Panc1 (cell line): Measurements from ENCODE around the gene ATG9A. TPM values are rescaled to one million over a fixed set of nuclear protein-coding genes. Genes with fewer than 3 reads are reported as not detected.

ENCODE experiments used
- ATAC-seq: fragments of 200-7000 bp; cut with Tn5 transposase; 2 replicates; pipeline ENCODE4 v1.9.1; 2020; ENCODE audit warnings: mild to moderate bottlenecking, moderate library complexity
- BruUV-seq: library from RNA; stranded (reverse); fragments of 400-500 nt; replicated peaks from 2 replicates; lab custom pipeline; 2021; lab: Mats Ljungman, UMichigan
- CTCF ChIA-PET: fragments of 300-600 bp; sonication (Branson Sonifier 250); formaldehyde crosslinking; loops from one replicate; lab custom pipeline; 2022; ENCODE audit warnings: antibody characterized with exemption; lab: Charles Lee
- POLR2A ChIA-PET: fragments of 300-600 bp; sonication (Branson Sonifier 250); formaldehyde crosslinking; loops from one replicate; lab custom pipeline; 2022; ENCODE audit warnings: antibody characterized with exemption; lab: Charles Lee
- DNase-seq: peaks from one replicate; pipeline ENCODE4 v3.0.0-alpha.2; 2010; ENCODE audit warnings: low read depth, low spot score
- H3K27ac ChIP-seq: 2 replicates; pipeline ENCODE4 v1.5.1; 2011; ENCODE audit warnings: mild to moderate bottlenecking, low read length, inconsistent platforms
- H3K27me3 ChIP-seq: fragments of 200-500 bp; sonication (Bioruptor generic); 2 replicates; pipeline ENCODE4 v1.6.0; 2014; ENCODE audit warnings: low read length, inconsistent platforms; ENCODE audit not compliant: control insufficient read depth, insufficient read depth
- H3K36me3 ChIP-seq: fragments of 200-500 bp; sonication (Bioruptor generic); 2 replicates; pipeline ENCODE4 v1.5.1; 2014; ENCODE audit warnings: inconsistent platforms, mild to moderate bottlenecking, low read length, moderate library complexity; ENCODE audit not compliant: control insufficient read depth, insufficient read depth
- H3K4me1 ChIP-seq: 2 replicates; pipeline ENCODE4 v1.5.1; 2011; ENCODE audit warnings: inconsistent platforms, mild to moderate bottlenecking, low read length, moderate library complexity; ENCODE audit not compliant: control insufficient read depth, insufficient read depth
- H3K4me3 ChIP-seq, 2 experiments: 2 replicates each; pipeline ENCODE4 v1.5.1; 2011 to 2012; ENCODE audit warnings: low read depth in 2 of 2, low read length in 2 of 2, mild to moderate bottlenecking in 2 of 2, inconsistent platforms in 1 of 2, moderate library complexity in 1 of 2
- H3K9me3 ChIP-seq: fragments of 200-500 bp; sonication (Bioruptor generic); 2 replicates; pipeline ENCODE4 v1.5.1; 2014; ENCODE audit warnings: low read depth, mild to moderate bottlenecking, inconsistent platforms, low read length, moderate library complexity; ENCODE audit not compliant: control insufficient read depth, insufficient read depth
- CTCF ChIP-seq: fragments of 450-650 bp; IDR thresholded peaks from 2 replicates; pipeline ENCODE4 v1.5.1; 2017; ENCODE audit warnings: mild to moderate bottlenecking
- POLR2AphosphoS5 ChIP-seq: IDR thresholded peaks from 2 replicates; pipeline ENCODE4 v1.6.1; 2012; ENCODE audit warnings: mild to moderate bottlenecking, low read depth, low read length, moderate library complexity
- REST ChIP-seq, 2 experiments: IDR thresholded peaks; 2 replicates each; pipeline ENCODE4 v1.6.1; 2011 to 2012; ENCODE audit warnings: low read depth in 2 of 2, control low read depth in 1 of 2, low read length in 1 of 2, mild to moderate bottlenecking in 1 of 2, moderate library complexity in 1 of 2; ENCODE audit not compliant: insufficient read depth in 1 of 2
- SIN3A ChIP-seq: IDR thresholded peaks from 2 replicates; pipeline ENCODE4 v1.6.1; 2012; ENCODE audit warnings: low read depth, mild to moderate bottlenecking, low read length, moderate library complexity, borderline replicate concordance; ENCODE audit not compliant: insufficient read depth
- TCF7L2 ChIP-seq: IDR thresholded peaks from 2 replicates; pipeline ENCODE4 v1.6.1; 2011; ENCODE audit warnings: mild to moderate bottlenecking, low read depth, low read length, inconsistent platforms
- in situ Hi-C: cut with HindIII; loops from 2 replicates; pipeline ENCODE4 v1.10.0; 2016; ENCODE audit warnings: low sequenced_read_pairs, low pct_unique_long_range_greater_than_20kb
- intact Hi-C: fragments of 100-400 bp; cut with micrococcal nuclease; formaldehyde crosslinking; loops from one replicate; pipeline ENCODE4 v1.10.0; 2022; ENCODE audit not compliant: unreplicated experiment
- total RNA-seq: library from RNA; stranded (reverse); gene quantifications from one replicate; pipeline ENCODE4 v1.2.1, GENCODE V29; 2021; ENCODE audit not compliant: unreplicated experiment

Gene ATG9A
- total RNA-seq, 1 experiment from 2014 or later: 75.1 TPM

GRCh38 chr2:219277703-219278654 is 48.5 kb upstream of the ATG9A start:
- no peak for DNase-seq
- TF ChIP-seq CTCF: peak; percentile 99
- TF ChIP-seq SIN3A: no peak
- intact Hi-C loops (no loop called here), in situ Hi-C loops (no loop called here)
- POLR2A ChIA-PET: interaction anchor here (0.6 kb wide), 1 partner anchor 33 kb away, joined by 4 read pairs; no protein-coding TSS in a partner anchor
- no peaks in the 10 kb centered on the region for H3K27me3 ChIP-seq
- H3K4me1 ChIP-seq: peaks cover 39% of the 10 kb centered on the region
- H3K27ac ChIP-seq: peak overlapping the region; percentile 95
- no TSS peak for BruUV-seq
- ATAC-seq: peak; percentile 49
- H3K36me3 ChIP-seq: no peaks in the 10 kb centered on the region; the same call in 1 of the 2 replicates
- H3K9me3 ChIP-seq: no peaks in the 10 kb centered on the region
- peak overlapping the region in 1 of 2 experiments; percentile 80; a peak in 3 of 4 replicates for H3K4me3 ChIP-seq
- CTCF ChIA-PET: interaction anchor here (0.5 to 1.9 kb wide), 6 partner anchors 14 to 650 kb away, joined by 3 to 17 read pairs (median 4); no protein-coding TSS in a partner anchor

- H3K4me3 ChIP-seq: no peak overlapping the region
- DNase-seq (peak; percentile 60), ATAC-seq (peak; percentile 52)
- intact Hi-C loops (no loop called here), in situ Hi-C loops (no loop called here)
- ChIA-PET POLR2A (interaction anchor here (0.5 kb wide), 2 partner anchors 17 to 22 kb away, joined by 4 to 5 read pairs; partner anchors contain the start of gene TUBA4B), CTCF (interaction anchor here (1.2 kb wide), 1 partner anchor 27 kb away, joined by 5 read pairs; no protein-coding TSS in a partner anchor)
- BruUV-seq: no TSS peak
- no peaks in the 10 kb centered on the region for H3K9me3 ChIP-seq
- H3K27ac ChIP-seq: peak overlapping the region; percentile 75
- TF ChIP-seq TCF7L2: 0 out of 2 replicates have a peak, but pooled peaks have one; percentile 24
- TF ChIP-seq SIN3A: no peak
- peaks cover 33% of the 10 kb centered on the region for H3K4me1 ChIP-seq
- H3K27me3 ChIP-seq: no peaks in the 10 kb centered on the region
- H3K36me3 ChIP-seq: no peaks in the 10 kb centered on the region
These were observed 45.0 kb upstream of the ATG9A start for GRCh38 chr2:219274361-219274921.

DNA sequence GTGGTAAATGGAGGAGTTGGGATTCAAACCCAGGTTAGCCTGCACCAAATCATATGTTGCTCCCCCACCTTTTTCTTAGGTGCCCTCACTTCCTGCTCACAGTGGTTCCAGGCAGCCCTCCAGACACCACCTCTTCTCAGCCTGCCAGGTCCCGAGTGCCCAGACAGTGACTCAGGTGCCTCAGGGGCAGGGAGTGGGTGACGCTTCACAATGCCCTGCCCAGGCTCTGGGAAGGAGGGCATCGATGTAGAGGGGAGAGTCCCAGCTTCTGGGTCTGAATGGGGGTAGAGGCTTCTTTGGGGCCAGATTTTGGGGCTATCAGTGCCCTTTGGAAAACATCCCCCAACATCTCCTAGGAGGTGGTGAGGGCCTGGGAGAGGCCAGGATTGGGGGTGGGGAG is 44.5 kb upstream of the ATG9A start:
- ChIA-PET POLR2A (interaction anchor here (0.5 kb wide), 1 partner anchor 21 kb away, joined by 5 read pairs; the partner anchor contains the start of gene TUBA4B), CTCF (interaction anchor here (1.2 kb wide), 1 partner anchor 28 kb away, joined by 5 read pairs; no protein-coding TSS in a partner anchor)
- H3K4me3 ChIP-seq: no peak overlapping the region
- peaks cover 33% of the 10 kb centered on the region for H3K4me1 ChIP-seq
- in situ Hi-C loops (no loop called here), intact Hi-C loops (no loop called here)
- H3K27me3 ChIP-seq: no peaks in the 10 kb centered on the region
- ATAC-seq (peak; percentile 68), DNase-seq (no peak)
- BruUV-seq: no TSS peak
- H3K36me3 ChIP-seq: no peaks in the 10 kb centered on the region
- peak overlapping the region; percentile 75 for H3K27ac ChIP-seq
- TF ChIP-seq REST (IDR thresholded peaks at IDR 0.05; ENCODE audit: insufficient read depth in 1 of 2, low read depth in 2 of 2, low read length in 1 of 2): no peak
- no peak for TF ChIP-seq POLR2AphosphoS5
- TF ChIP-seq CTCF: no peak
- no peak for TF ChIP-seq TCF7L2
- no peak for TF ChIP-seq SIN3A
- H3K9me3 ChIP-seq: no peaks in the 10 kb centered on the region
